H9 (cell line): ENCODE data around the gene MREG. TPM values are rescaled to one million over a fixed set of nuclear protein-coding genes. Genes with fewer than 3 reads are reported as not detected.

ENCODE experiments used
- DNase-seq: peaks from one replicate; pipeline ENCODE4 v3.0.0-alpha.2; 2017
- H2AFZ ChIP-seq: one replicate; pipeline ENCODE4 v1.6.1; 2013; ENCODE audit warnings: mild to moderate bottlenecking, low read length, control low read depth, moderate library complexity
- H2AK5ac ChIP-seq: 2 replicates; pipeline ENCODE4 v1.6.1; 2013; ENCODE audit warnings: low read length, control low read depth, mixed read lengths; ENCODE audit not compliant: insufficient read length
- H2BK120ac ChIP-seq: one replicate; pipeline ENCODE4 v1.6.1; 2013; ENCODE audit warnings: low read depth, mild to moderate bottlenecking, low read length, control low read depth, inconsistent platforms; ENCODE audit not compliant: poor library complexity, severe bottlenecking
- H2BK12ac ChIP-seq: 2 replicates; pipeline ENCODE4 v1.6.1; 2013; ENCODE audit warnings: low read length, control low read depth, mixed read lengths, low read depth; ENCODE audit not compliant: insufficient read length
- H2BK15ac ChIP-seq: 2 replicates; pipeline ENCODE4 v1.6.1; 2013; ENCODE audit warnings: low read depth, low read length, control low read depth
- H2BK20ac ChIP-seq: one replicate; pipeline ENCODE4 v1.6.1; 2013; ENCODE audit warnings: low read depth, mild to moderate bottlenecking, low read length, control low read depth, inconsistent platforms; ENCODE audit not compliant: poor library complexity, severe bottlenecking
- H2BK5ac ChIP-seq: 2 replicates; pipeline ENCODE4 v1.6.1; 2013; ENCODE audit warnings: low read length, control low read depth, mixed read lengths; ENCODE audit not compliant: insufficient read length
- H3K14ac ChIP-seq: 2 replicates; pipeline ENCODE4 v1.6.1; 2013; ENCODE audit warnings: low read length, control low read depth; ENCODE audit not compliant: insufficient read depth
- H3K18ac ChIP-seq: 2 replicates; pipeline ENCODE4 v1.6.1; 2013; ENCODE audit warnings: low read depth, mild to moderate bottlenecking, mixed read lengths, low read length, control low read depth; ENCODE audit not compliant: insufficient read length
- H3K23ac ChIP-seq: 2 replicates; pipeline ENCODE4 v1.6.1; 2013; ENCODE audit warnings: low read length, control low read depth, mixed read lengths, low read depth; ENCODE audit not compliant: insufficient read length
- H3K23me2 ChIP-seq: 2 replicates; pipeline ENCODE4 v1.6.1; 2013; ENCODE audit warnings: low read depth, mild to moderate bottlenecking, mixed read lengths, low read length, control low read depth; ENCODE audit not compliant: insufficient read length, poor library complexity, severe bottlenecking
- H3K27ac ChIP-seq: 2 replicates; pipeline ENCODE4 v1.5.1; 2013; ENCODE audit warnings: low read length, control low read depth, mixed read lengths, low read depth; ENCODE audit not compliant: insufficient read length
- H3K27me3 ChIP-seq: 2 replicates; pipeline ENCODE4 v1.6.1; 2013; ENCODE audit warnings: low read length, control low read depth, inconsistent platforms; ENCODE audit not compliant: insufficient read depth
- H3K4ac ChIP-seq: 2 replicates; pipeline ENCODE4 v1.6.1; 2013; ENCODE audit warnings: low read depth, mild to moderate bottlenecking, control low read depth, inconsistent platforms, low read length, moderate library complexity
- H3K4me1 ChIP-seq: 2 replicates; pipeline ENCODE4 v1.6.1; 2013; ENCODE audit warnings: low read length, control low read depth, inconsistent platforms; ENCODE audit not compliant: insufficient read depth
- H3K4me2 ChIP-seq: 2 replicates; pipeline ENCODE4 v1.6.1; 2013; ENCODE audit warnings: low read length, control low read depth, mixed read lengths; ENCODE audit not compliant: insufficient read length, insufficient read depth
- H3K56ac ChIP-seq: 2 replicates; pipeline ENCODE4 v1.6.1; 2013; ENCODE audit warnings: low read depth, mild to moderate bottlenecking, mixed read lengths, low read length, control low read depth; ENCODE audit not compliant: insufficient read length
- H3K79me1 ChIP-seq: 2 replicates; pipeline ENCODE4 v1.6.1; 2013; ENCODE audit warnings: low read depth, mild to moderate bottlenecking, moderate library complexity, low read length, control low read depth, inconsistent platforms; ENCODE audit not compliant: insufficient read depth, poor library complexity, severe bottlenecking
- H3K79me2 ChIP-seq: 2 replicates; pipeline ENCODE4 v1.6.1; 2013; ENCODE audit warnings: low read length, control low read depth, inconsistent platforms; ENCODE audit not compliant: insufficient read depth
- H3K9ac ChIP-seq: 2 replicates; pipeline ENCODE4 v1.6.1; 2013; ENCODE audit warnings: low read length, control low read depth, mixed read lengths; ENCODE audit not compliant: insufficient read length; ENCODE audit errors: extremely low read depth
- H3K9me3 ChIP-seq: one replicate; pipeline ENCODE4 v1.6.1; 2013; ENCODE audit warnings: low read depth, low read length, inconsistent platforms; ENCODE audit not compliant: control insufficient read depth
- H3T11ph ChIP-seq: one replicate; pipeline ENCODE4 v1.6.1; 2013; ENCODE audit warnings: mild to moderate bottlenecking, low read length, control low read depth, inconsistent platforms
- H4K20me1 ChIP-seq: one replicate; pipeline ENCODE4 v1.6.1; 2013; ENCODE audit not compliant: control insufficient read depth, insufficient read length, insufficient read depth
- H4K5ac ChIP-seq: 2 replicates; pipeline ENCODE4 v1.6.1; 2013; ENCODE audit warnings: low read depth, mild to moderate bottlenecking, mixed read lengths, low read length, control low read depth; ENCODE audit not compliant: insufficient read length
- H4K8ac ChIP-seq: replicated peaks from 2 replicates; pipeline ENCODE4 v1.6.1; 2013; ENCODE audit warnings: low read length, control low read depth, mixed read lengths, low read depth; ENCODE audit not compliant: insufficient read length
- H4K91ac ChIP-seq: 2 replicates; pipeline ENCODE4 v1.6.1; 2013; ENCODE audit warnings: low read depth, mild to moderate bottlenecking, moderate library complexity, mixed read lengths, low read length, control low read depth; ENCODE audit not compliant: insufficient read length
- H3K27ac Mint-ChIP-seq, 3 experiments: 2 replicates in 2 of 3; 3 replicates in 1 of 3; pipeline ENCODE4 v1.8.0; 2020 to 2021; ENCODE audit warnings: mixed read lengths in 3 of 3, mild to moderate bottlenecking in 1 of 3, moderate library complexity in 1 of 3
- H3K27me3 Mint-ChIP-seq: 2 replicates; pipeline ENCODE4 v1.8.0; 2021; ENCODE audit warnings: low read depth, mild to moderate bottlenecking, moderate library complexity, mixed read lengths
- H3K36me3 Mint-ChIP-seq, 3 experiments: 2 replicates in 2 of 3; 3 replicates in 1 of 3; pipeline ENCODE4 v1.8.0; 2020 to 2021; ENCODE audit warnings: low read depth in 3 of 3, mixed read lengths in 3 of 3; ENCODE audit not compliant: insufficient read depth in 1 of 3
- H3K4me1 Mint-ChIP-seq, 2 experiments: 2 replicates each; pipeline ENCODE4 v1.8.0; 2020; ENCODE audit warnings: mixed read lengths in 2 of 2
- H3K4me3 Mint-ChIP-seq, 2 experiments: 2 replicates in 1 of 2; 3 replicates in 1 of 2; pipeline ENCODE4 v1.8.0; 2020 to 2021; ENCODE audit warnings: mild to moderate bottlenecking in 2 of 2, mixed read lengths in 2 of 2, moderate library complexity in 1 of 2
- H3K9me3 Mint-ChIP-seq, 2 experiments: 2 replicates in 1 of 2; 3 replicates in 1 of 2; pipeline ENCODE4 v1.8.0; 2020; ENCODE audit warnings: mild to moderate bottlenecking in 2 of 2, mixed read lengths in 2 of 2, moderate library complexity in 1 of 2
- CTCF ChIP-seq: fragments of 200-600 bp; sonication (generic); conservative IDR thresholded peaks from 3 replicates; pipeline ENCODE4 v1.8.0; 2021; ENCODE audit warnings: antibody characterized with exemption, mild to moderate bottlenecking
- WGBS: extraction: QIAGEN DNeasy Blood & Tissue Kit; methylation state at CpG from one replicate; pipeline ENCODE4 v1.1.7; 2013; ENCODE audit warnings: missing lambda C conversion rate, low lambda C conversion rate, mixed read lengths; ENCODE audit not compliant: insufficient read length; ENCODE audit errors: extremely low coverage; 5-methylcytosine and 5-hydroxymethylcytosine counted together
- total RNA-seq: library from RNA; stranded (reverse); gene quantifications from 2 replicates; pipeline ENCODE4 v1.2.1, GENCODE V29; 2021

MREG gene
- total RNA-seq, 1 experiment from 2014 or later: 21.8 TPM

DNA sequence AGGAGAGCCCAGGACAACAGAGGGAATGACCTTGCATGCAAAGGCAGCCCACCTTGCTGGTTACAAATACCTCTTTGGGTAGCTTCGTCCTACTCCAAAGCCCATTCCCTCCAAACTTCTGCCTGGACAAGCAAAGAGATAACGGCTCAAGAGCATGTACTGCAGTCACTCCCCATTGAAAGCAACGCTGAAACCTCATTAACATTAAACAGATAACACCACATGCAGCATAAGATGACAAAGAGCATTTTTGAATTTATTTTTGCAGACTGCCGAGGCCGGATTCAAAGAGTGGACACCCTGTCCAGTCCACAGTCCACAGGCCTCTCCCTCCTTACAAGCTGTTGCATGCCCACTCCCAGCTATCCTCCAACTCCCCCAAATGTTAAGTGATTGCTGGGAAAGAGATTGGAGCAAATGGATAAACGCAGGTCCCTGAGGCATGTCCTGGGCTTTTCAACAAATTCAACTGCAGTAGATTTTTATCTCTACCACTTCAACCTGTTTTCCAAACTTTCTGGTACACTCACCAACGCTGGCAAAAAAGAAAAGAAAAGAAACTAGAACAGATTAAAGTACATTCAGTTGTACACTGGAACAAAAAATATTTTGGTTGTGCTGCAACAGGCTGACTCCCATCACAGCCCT, 40.1 kb downstream of the MREG start:
- no peak overlapping the region for H3K4ac ChIP-seq
- Mint-ChIP-seq H3K4me1 (peaks cover 18 to 21% of the 10 kb centered on the region in 2 experiments), H3K9me3 (peaks cover 0 to 3% of the 10 kb centered on the region in 2 experiments; a peak in 1 of 5 replicates), H3K27me3 (no peaks in the 10 kb centered on the region), H3K36me3 (peaks cover 11 to 20% (median 19%) of the 10 kb centered on the region in 3 experiments; a peak in 5 of 7 replicates), H3K4me3 (no peak overlapping the region), H3K27ac (peak overlapping the region in 2 of 3 experiments; percentile 51 to 92; a peak in 4 of 7 replicates)
- peaks cover 2% of the 10 kb centered on the region; the same call in 1 of the 2 replicates for H3K4me1 ChIP-seq
- H3T11ph ChIP-seq: no peak overlapping the region
- H4K8ac ChIP-seq: no peak overlapping the region
- no peak overlapping the region for H2AK5ac ChIP-seq
- no peak for TF ChIP-seq CTCF
- no peak overlapping the region for H3K9ac ChIP-seq
- H3K56ac ChIP-seq: no peak overlapping the region
- no peak overlapping the region for H2BK5ac ChIP-seq
- H2AFZ ChIP-seq: no peak overlapping the region
- H2BK20ac ChIP-seq: no peak overlapping the region
- H2BK12ac ChIP-seq: no peak overlapping the region
- no peaks in the 10 kb centered on the region for H4K20me1 ChIP-seq
- H4K91ac ChIP-seq: no peak overlapping the region
- no peaks in the 10 kb centered on the region for H3K79me1 ChIP-seq
- peaks cover 4% of the 10 kb centered on the region; the same call in 1 of the 2 replicates for H3K79me2 ChIP-seq
- H4K5ac ChIP-seq: no peak overlapping the region
- H3K27me3 ChIP-seq: no peaks in the 10 kb centered on the region
- no peak overlapping the region for H2BK15ac ChIP-seq
- H3K9me3 ChIP-seq: no peaks in the 10 kb centered on the region
- H3K27ac ChIP-seq: no peak overlapping the region
- WGBS: no CpG with 5 or more reads among the region's 7 CpGs
- H3K14ac ChIP-seq: no peak overlapping the region
- H3K18ac ChIP-seq: no peak overlapping the region
- no peak overlapping the region for H2BK120ac ChIP-seq
- H3K4me2 ChIP-seq: no peak overlapping the region
- no peaks in the 10 kb centered on the region for H3K23me2 ChIP-seq
- H3K23ac ChIP-seq: no peak overlapping the region
- no peak for DNase-seq
